K562 (cell line): Measurements from ENCODE around the gene MEF2D. TPM values are rescaled to one million over a fixed set of nuclear protein-coding genes. Genes with fewer than 3 reads are reported as not detected.

Experiments used
- ATAC-seq: fragments of 200-7000 bp; cut with Tn5 transposase; 3 replicates; pipeline ENCODE4 v1.9.1; 2020; ENCODE audit warnings: moderate library complexity
- BruUV-seq: library from RNA; stranded (reverse); fragments of 400-500 nt; replicated peaks from 2 replicates; lab custom pipeline; 2021; lab: Mats Ljungman, UMichigan
- CTCF ChIA-PET: fragments of 300-600 bp; formaldehyde crosslinking; extraction: SDS; loops from one replicate; lab custom pipeline; 2021; ENCODE audit warnings: low intra/inter-chr PET ratio; lab: Yijun Ruan, JAX
- POLR2A ChIA-PET: fragments of 300-600, 350-650 bp; sonication (Branson Sonifier 250); formaldehyde crosslinking; extraction: SDS; loops from one replicate; lab custom pipeline; 2021; ENCODE audit warnings: antibody characterized with exemption, inconsistent platforms; lab: Yijun Ruan, JAX
- DNase-seq, 4 experiments: peaks; one replicate each; pipeline versions ENCODE4 v3.0.0 to v3.0.0-alpha.2; 2011 to 2018; ENCODE audit warnings: low spot score in 3 of 4, mixed read lengths in 3 of 4; ENCODE audit errors: extremely low read depth in 1 of 4
- FAIRE-seq: peaks from 2 replicates; lab custom pipeline; 2011; peaks lifted over from hg19 to GRCh38; lab: Jason Lieb, UNC
- H2AFZ ChIP-seq: 2 replicates; pipeline ENCODE4 v1.6.0; 2011; ENCODE audit warnings: low read depth, low read length, control low read depth, inconsistent platforms
- H3K27ac ChIP-seq: fragments of 200-600 bp; 3 replicates; pipeline ENCODE4 v1.8.0; 2011; ENCODE audit warnings: low read depth, mild to moderate bottlenecking, control low read depth, inconsistent platforms, low read length, moderate library complexity, mixed read lengths; ENCODE audit errors: extremely low read depth
- H3K27me3 ChIP-seq, 2 experiments: fragments of 300-600 bp in 1 of 2; 2 replicates in 1 of 2; 3 replicates in 1 of 2; pipeline versions ENCODE4 v1.6.0 to v1.8.0; 2011; ENCODE audit warnings: inconsistent platforms in 2 of 2, low read length in 2 of 2, mild to moderate bottlenecking in 1 of 2, mixed read lengths in 1 of 2, moderate library complexity in 1 of 2; ENCODE audit not compliant: control insufficient read depth in 2 of 2, insufficient read depth in 2 of 2
- H3K36me3 ChIP-seq: fragments of 300-600 bp; 3 replicates; pipeline ENCODE4 v1.8.0; 2011; ENCODE audit warnings: mild to moderate bottlenecking, low read length, inconsistent platforms; ENCODE audit not compliant: control insufficient read depth, insufficient read depth
- H3K4me1 ChIP-seq, 2 experiments: fragments of 200-600 bp in 1 of 2; replicated peaks in 1 of 2; 2 replicates in 1 of 2; 3 replicates in 1 of 2; pipeline versions ENCODE4 v1.5.1 to v1.8.0; 2011; ENCODE audit warnings: inconsistent platforms in 2 of 2, low read length in 2 of 2, mild to moderate bottlenecking in 1 of 2, mixed read lengths in 1 of 2, moderate library complexity in 1 of 2; ENCODE audit not compliant: control insufficient read depth in 2 of 2, insufficient read depth in 2 of 2
- H3K4me2 ChIP-seq: 2 replicates; pipeline ENCODE4 v1.6.1; 2011; ENCODE audit warnings: low read length, control low read depth, inconsistent platforms, mixed read lengths; ENCODE audit not compliant: insufficient read depth
- H3K4me3 ChIP-seq: fragments of 200-600 bp; sonication (generic), shearing (Covaris generic); 2 replicates; pipeline ENCODE4 v1.5.1; 2016; ENCODE audit warnings: control low read depth, inconsistent platforms
- H3K79me2 ChIP-seq: fragments of 200-600 bp; 3 replicates; pipeline ENCODE4 v1.8.0; 2011; ENCODE audit warnings: low read length, inconsistent platforms; ENCODE audit not compliant: control insufficient read depth, insufficient read depth
- H3K9ac ChIP-seq, 2 experiments: 2 replicates each; pipeline versions ENCODE4 v1.6.0 to v1.6.1; 2011; ENCODE audit warnings: low read depth in 2 of 2, low read length in 2 of 2, control low read depth in 1 of 2, inconsistent platforms in 1 of 2, mild to moderate bottlenecking in 1 of 2, mixed read lengths in 1 of 2; ENCODE audit not compliant: insufficient read depth in 1 of 2
- H3K9me1 ChIP-seq: one replicate; pipeline ENCODE4 v1.6.0; 2011; ENCODE audit warnings: inconsistent platforms, mild to moderate bottlenecking, low read length, moderate library complexity; ENCODE audit not compliant: control insufficient read depth, insufficient read depth
- H3K9me3 ChIP-seq: replicated peaks from 2 replicates; pipeline ENCODE4 v1.5.1; 2011; ENCODE audit warnings: low read depth, low read length, inconsistent platforms; ENCODE audit not compliant: control insufficient read depth, insufficient read depth
- H4K20me1 ChIP-seq: replicated peaks from 2 replicates; pipeline ENCODE4 v1.6.1; 2011; ENCODE audit warnings: low read length, inconsistent platforms, mixed read lengths; ENCODE audit not compliant: control insufficient read depth, insufficient read depth
- BMI1 ChIP-seq: fragments of 150-350 bp; IDR thresholded peaks from 2 replicates; pipeline ENCODE4 v1.6.1; 2014; ENCODE audit warnings: low read length
- ETS2 ChIP-seq: IDR thresholded peaks from 2 replicates; pipeline ENCODE4 v1.6.1; 2016; ENCODE audit warnings: borderline replicate concordance, missing genetic modification characterization, mild to moderate bottlenecking, moderate library complexity, missing compliant biosample characterization; ENCODE audit not compliant: poor library complexity, severe bottlenecking
- FOS ChIP-seq: IDR thresholded peaks from 3 replicates; pipeline ENCODE4 v1.6.1; 2011; ENCODE audit not compliant: insufficient read length; ENCODE audit errors: extremely low read depth
- HDAC2 ChIP-seq: fragments of 450-650 bp; IDR thresholded peaks from 2 replicates; pipeline ENCODE4 v1.6.1; 2016; ENCODE audit warnings: mild to moderate bottlenecking
- HDAC3 ChIP-seq: fragments of 450-650 bp; IDR thresholded peaks from 2 replicates; pipeline ENCODE4 v1.6.1; 2018; ENCODE audit warnings: borderline replicate concordance, mild to moderate bottlenecking, moderate library complexity; ENCODE audit not compliant: partially characterized antibody
- KDM1A ChIP-seq, 2 experiments: fragments of 450-650 bp; IDR thresholded peaks; 2 replicates each; pipeline ENCODE4 v1.6.1; 2016; ENCODE audit warnings: mild to moderate bottlenecking in 2 of 2
- NR2F6 ChIP-seq: fragments of 450-650 bp; formaldehyde crosslinking; IDR thresholded peaks from 2 replicates; pipeline ENCODE4 v1.4.0; 2020; ENCODE audit warnings: mild to moderate bottlenecking
- RCOR1 ChIP-seq, 2 experiments: IDR thresholded peaks; 2 replicates each; pipeline ENCODE4 v1.6.1; 2012; ENCODE audit warnings: low read depth in 2 of 2, low read length in 2 of 2, borderline replicate concordance in 1 of 2, improper control_type of control experiment in 1 of 2
- RFX1 ChIP-seq: fragments of 450-650 bp; IDR thresholded peaks from 2 replicates; pipeline ENCODE4 v1.6.1; 2016; ENCODE audit warnings: mild to moderate bottlenecking, moderate library complexity
- WGBS: fragments of 100-300 bp; shearing (Covaris generic); methylation state at CpG from one replicate; pipeline ENCODE4 v1.1.6; 2016; ENCODE audit warnings: low coverage, mixed read lengths; ENCODE audit not compliant: insufficient coverage; ENCODE audit errors: missing lambda C conversion rate; 5-methylcytosine and 5-hydroxymethylcytosine counted together
- in situ Hi-C: fragments of 300-500 bp; cut with MboI; formaldehyde crosslinking; loops from 4 replicates; pipeline ENCODE4 v1.15.0; 2018; ENCODE audit warnings: inconsistent platforms, mixed read lengths
- intact Hi-C: fragments of 100-400 bp; cut with micrococcal nuclease; formaldehyde crosslinking; loops from 2 replicates; pipeline ENCODE4 v1.14.2; 2022
- polyA plus RNA-seq, 8 experiments: library from polyadenylated mRNA; depleted of rRNA in 4 of 8; stranded (reverse) in 5 of 8; unstranded in 3 of 8; fragments of >200 nt; fragmentation: Nextera tagmentation in 2 of 8; fragmentation: Illumina TruSeq in 1 of 8; extraction: Ambion mirVana in 2 of 8; extraction: Trizol in 1 of 8; gene quantifications; 2 replicates each; pipeline versions ENCODE4 v1.2.1 to v1.2.3, GENCODE V29; 2011 to 2014; ENCODE audit warnings: inconsistent platforms in 1 of 8, missing spikeins in 1 of 8
- total RNA-seq, 7 experiments: library from RNA; depleted of rRNA in 6 of 7; stranded (reverse); fragments of >200 nt in 6 of 7; fragmentation: Illumina TruSeq in 2 of 7; extraction: Trizol in 2 of 7; gene quantifications; 2 replicates each; pipeline versions ENCODE4 v1.2.1 to v1.2.3, GENCODE V29; 2011 to 2021; ENCODE audit warnings: low replicate concordance in 1 of 7
- TF ChIP-seq, protein P1 (sequence below): sonication (generic); formaldehyde crosslinking; IDR thresholded peaks from 2 replicates; pipeline ENCODE4 v1.9.0; 2022; ENCODE audit warnings: mild to moderate bottlenecking, missing genetic modification reagents
- TF ChIP-seq, protein P2 (sequence below): fragments of 250-450 bp; sonication (Bioruptor Pico); IDR thresholded peaks from 2 replicates; pipeline ENCODE4 v1.5.0; 2021

The MEF2D gene
- total and polyA plus RNA-seq, 9 of the 15 experiments (the other 6 are each of a cell fraction or from before 2014, with no cell fraction given): 0.10 to 19.5 (median 2.6) TPM

- no peak for TF ChIP-seq HDAC3
- TF ChIP-seq BMI1: peak; percentile 57; the same call in 1 of the 2 replicates
- peak; percentile 94 for TF ChIP-seq RFX1
- TF ChIP-seq FOS: no peak
- TF ChIP-seq KDM1A (IDR thresholded peaks at IDR 0.05): peak; percentile 73 to 83; a peak in 3 of 4 replicates
- no peak for TF ChIP-seq HDAC2
- no peak for TF ChIP-seq NR2F6 (CRISPR knock-in tag)
- peak in 1 of 2 experiments; percentile 88; a peak in 3 of 4 replicates for TF ChIP-seq RCOR1 (IDR thresholded peaks at IDR 0.05; ENCODE audit: borderline replicate concordance in 1 of 2, low read depth in 2 of 2, low read length in 2 of 2)
Measured at GRCh38 chr1:156486421-156487344, 13.9 kb downstream of the MEF2D start (continued).

DNA sequence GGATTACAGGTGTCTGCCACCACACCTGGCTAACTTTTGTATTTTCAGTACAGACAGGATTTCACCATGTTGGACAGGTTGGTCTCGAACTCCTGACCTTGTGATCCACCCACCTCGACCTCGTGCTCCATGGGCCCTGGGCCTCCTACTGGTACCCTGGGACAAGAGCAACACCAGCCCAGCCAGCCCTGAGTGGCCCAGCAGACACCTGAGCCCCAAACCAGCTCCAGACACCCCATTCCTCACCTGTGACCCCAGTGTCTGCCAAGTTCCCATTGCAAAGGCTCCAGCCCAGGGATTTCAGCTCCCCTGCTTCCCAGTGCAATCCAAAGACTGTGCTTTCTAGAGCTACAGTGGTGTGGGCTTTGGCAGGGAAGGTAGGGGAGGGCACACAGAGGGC is 14.6 kb downstream of the MEF2D start:
- Histone ChIP-seq H3K79me2 (peaks cover 45% of the 10 kb centered on the region), H3K27ac (no peak overlapping the region), H3K4me1 (peaks cover 28% of the 10 kb centered on the region in 2 experiments), H3K27me3 (no peaks in the 10 kb centered on the region), H3K36me3 (peaks cover 22% of the 10 kb centered on the region), H3K9me3 (no peaks in the 10 kb centered on the region), H3K4me2 (no peak overlapping the region), H3K9me1 (peaks cover 6% of the 10 kb centered on the region), H4K20me1 (peaks cover 32% of the 10 kb centered on the region), H2AFZ (no peak overlapping the region), H3K4me3 (no peak overlapping the region), H3K9ac (no peak overlapping the region)
- in situ Hi-C loops (no loop called here), intact Hi-C loops (loop anchor here (10.0 kb wide), 1 partner anchor 59 kb away; no protein-coding TSS in a partner anchor)
- no peak for ATAC-seq
- BruUV-seq: no TSS peak
- DNase-seq: no peak
- TF ChIP-seq, protein P1, sequence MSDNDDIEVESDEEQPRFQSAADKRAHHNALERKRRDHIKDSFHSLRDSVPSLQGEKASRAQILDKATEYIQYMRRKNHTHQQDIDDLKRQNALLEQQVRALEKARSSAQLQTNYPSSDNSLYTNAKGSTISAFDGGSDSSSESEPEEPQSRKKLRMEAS (CRISPR knock-in tag): 0 out of 2 replicates have a peak, but pooled peaks have one; percentile 12
- no peak for TF ChIP-seq ETS2 (tag)
- TF ChIP-seq, protein P2, sequence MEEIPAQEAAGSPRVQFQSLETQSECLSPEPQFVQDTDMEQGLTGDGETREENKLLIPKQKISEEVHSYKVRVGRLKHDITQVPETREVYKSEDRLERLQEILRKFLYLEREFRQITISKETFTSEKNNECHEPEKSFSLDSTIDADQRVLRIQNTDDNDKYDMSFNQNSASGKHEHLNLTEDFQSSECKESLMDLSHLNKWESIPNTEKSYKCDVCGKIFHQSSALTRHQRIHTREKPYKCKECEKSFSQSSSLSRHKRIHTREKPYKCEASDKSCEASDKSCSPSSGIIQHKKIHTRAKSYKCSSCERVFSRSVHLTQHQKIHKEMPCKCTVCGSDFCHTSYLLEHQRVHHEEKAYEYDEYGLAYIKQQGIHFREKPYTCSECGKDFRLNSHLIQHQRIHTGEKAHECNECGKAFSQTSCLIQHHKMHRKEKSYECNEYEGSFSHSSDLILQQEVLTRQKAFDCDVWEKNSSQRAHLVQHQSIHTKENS (CRISPR knock-in tag): no peak
- ChIA-PET CTCF (no interaction called here), POLR2A (interaction anchor here (1.6 to 7.3 kb wide), 2 partner anchors 15 kb away, joined by 5 to 62 read pairs; partner anchors contain the start of gene MEF2D)
- FAIRE-seq: no peak
- 69% methylated on average over 3 of the region's 3 CpGs for WGBS
